HG03354 (cell line): Measurements from ENCODE around the gene ENTR1.

ENCODE experiments used
- ATAC-seq: cut with Tn5 transposase; IDR thresholded peaks from one replicate; pipeline ENCODE4 v1.9.1; 2021; ENCODE audit warnings: mild to moderate bottlenecking; ENCODE audit not compliant: unreplicated experiment, poor library complexity, severe bottlenecking

The ENTR1 gene

DNA sequence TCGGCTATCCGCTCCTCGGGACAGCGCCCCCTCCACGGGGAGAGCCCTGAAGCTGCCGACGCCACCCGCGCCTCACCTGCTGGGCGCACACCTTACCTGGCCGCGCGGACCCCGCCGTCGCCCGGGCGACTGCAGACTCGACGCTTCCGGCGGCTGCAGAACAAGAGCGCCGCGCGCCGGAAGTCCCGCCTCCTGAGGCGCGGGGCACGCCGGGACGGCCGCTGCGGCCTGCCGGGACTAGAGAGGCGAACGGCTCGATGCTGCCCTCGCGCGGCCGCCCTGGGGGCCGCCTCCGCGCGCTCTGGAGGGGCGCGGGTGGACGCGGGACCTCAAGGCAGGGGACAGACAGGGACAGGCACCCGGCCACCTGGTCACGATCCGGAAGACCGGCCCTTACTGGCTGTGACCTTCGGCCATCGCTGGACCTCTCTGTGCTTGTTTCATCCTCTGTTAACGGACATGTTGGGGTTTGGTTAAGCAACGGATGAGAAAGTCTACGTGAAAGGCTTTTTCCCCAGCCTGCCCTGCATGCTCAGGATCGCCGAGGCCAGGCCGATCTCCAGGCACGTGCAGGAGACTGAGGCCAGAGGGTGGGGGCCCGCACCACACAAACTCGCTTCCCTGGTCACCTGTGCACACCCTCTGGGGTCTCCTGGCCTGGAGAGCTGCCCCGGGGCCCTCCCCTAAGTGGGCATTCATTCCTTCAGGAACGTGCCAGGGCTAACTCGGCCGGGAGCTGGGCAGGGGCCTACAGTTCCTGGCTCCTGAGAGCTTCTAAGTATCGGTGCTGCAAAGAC, 10.2 kb downstream of the ENTR1 start, which contains the start of gene SNAPC4:
SNAPC4 (minus strand) TSS at position 133 of the 797 bp plus-strand sequence. CDS start 1,742 bp downstream, outside the sequence.
- ATAC-seq: peak; percentile 75

DNA sequence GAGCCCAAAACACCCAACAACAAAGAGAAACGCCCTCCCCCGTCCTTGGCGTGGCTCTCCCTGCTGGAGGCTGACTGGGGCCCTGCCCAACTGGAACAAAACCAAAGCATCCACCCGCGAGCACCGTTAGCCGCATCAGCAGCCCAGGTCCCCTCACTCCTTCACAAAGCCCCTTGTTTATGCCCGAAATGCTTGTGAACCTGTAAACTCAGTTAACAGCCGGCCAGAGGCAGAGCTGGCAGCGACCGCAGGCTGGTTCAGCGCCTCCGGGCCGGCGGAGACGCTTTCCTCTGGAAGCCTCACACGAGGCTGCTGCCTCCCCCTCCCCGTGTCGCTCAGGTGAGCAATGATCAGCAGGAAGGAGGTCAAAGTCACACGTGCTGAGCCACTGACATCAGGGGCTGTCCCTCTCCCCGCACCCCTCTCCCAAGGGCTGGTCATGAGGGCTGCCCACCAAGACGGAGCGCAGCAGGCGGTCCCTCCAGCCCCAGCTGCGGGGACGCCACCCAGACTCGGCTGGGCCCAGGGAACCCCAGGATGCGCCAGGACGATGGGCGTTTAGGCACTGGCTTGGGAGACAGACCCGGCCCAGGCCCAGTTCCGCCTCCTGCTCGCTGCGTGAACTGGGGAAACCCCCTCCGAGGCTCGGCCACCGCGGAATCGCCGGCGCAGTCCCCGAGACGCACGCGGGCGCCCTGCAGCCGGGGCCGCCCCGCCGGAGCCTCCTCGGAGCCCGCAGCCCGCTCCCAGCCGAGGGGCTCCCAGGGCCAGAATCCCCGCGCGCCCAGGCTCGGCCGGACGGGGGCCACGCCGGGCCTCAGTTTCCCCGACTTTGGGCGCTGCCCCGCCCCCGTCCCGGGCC, 11.0 kb downstream of the ENTR1 start:
- ATAC-seq: peak; percentile 36

DNA sequence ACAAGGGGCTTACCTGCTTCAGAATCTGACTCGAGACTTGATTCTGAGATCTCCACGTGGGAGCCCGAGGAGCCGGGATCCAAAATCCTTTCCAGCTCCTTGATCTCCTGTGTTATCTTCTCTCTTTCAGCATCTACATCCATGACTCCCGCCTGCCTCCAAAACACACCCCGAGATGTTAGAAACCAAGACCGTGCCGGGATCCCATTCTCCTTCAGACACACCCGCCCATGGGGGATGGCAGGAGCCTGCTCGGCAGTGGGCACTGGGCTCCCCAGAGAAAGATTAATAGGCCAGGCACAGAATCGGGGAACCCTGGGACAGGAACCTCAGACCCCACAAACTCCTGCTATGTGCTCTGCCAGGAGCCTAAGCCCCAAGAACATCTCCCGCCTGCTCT, 12.1 kb downstream of the ENTR1 start:
- no peak for ATAC-seq

DNA sequence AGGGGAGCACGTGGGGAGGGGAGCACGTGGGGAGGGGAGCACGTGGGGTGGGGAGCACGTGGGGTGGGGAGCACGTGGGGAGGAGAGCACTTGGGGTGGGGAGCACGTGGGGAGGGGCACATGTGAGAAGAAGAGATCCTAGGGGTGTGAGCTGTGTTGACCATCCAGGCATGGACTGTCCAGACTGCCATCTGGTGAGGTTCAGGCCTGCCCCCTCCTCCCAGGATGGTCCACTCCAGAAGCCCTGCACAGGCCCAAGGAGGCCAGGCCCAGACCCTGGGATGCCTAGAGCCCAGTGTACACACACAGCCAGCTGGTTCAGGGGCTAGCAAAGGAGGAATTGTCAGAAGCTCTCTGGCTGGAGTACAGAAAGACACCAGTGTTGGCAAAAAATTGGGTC, 12.8 kb downstream of the ENTR1 start:
- no peak for ATAC-seq

DNA sequence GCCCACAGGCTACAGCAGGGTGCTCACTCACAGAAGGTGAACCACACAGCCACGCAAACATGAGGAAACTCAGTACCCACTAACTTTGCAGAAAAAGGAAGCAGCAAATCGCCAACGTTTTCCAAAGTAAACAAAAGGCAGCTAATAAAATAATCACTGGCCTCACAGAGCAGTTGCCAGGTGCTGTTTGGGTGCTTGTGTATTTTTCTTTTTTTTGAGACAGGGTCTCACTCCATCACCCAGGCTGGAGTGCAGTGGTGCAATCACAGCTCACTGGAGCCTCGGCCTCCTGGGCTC, 14.2 kb downstream of the ENTR1 start:
- no peak for ATAC-seq

DNA sequence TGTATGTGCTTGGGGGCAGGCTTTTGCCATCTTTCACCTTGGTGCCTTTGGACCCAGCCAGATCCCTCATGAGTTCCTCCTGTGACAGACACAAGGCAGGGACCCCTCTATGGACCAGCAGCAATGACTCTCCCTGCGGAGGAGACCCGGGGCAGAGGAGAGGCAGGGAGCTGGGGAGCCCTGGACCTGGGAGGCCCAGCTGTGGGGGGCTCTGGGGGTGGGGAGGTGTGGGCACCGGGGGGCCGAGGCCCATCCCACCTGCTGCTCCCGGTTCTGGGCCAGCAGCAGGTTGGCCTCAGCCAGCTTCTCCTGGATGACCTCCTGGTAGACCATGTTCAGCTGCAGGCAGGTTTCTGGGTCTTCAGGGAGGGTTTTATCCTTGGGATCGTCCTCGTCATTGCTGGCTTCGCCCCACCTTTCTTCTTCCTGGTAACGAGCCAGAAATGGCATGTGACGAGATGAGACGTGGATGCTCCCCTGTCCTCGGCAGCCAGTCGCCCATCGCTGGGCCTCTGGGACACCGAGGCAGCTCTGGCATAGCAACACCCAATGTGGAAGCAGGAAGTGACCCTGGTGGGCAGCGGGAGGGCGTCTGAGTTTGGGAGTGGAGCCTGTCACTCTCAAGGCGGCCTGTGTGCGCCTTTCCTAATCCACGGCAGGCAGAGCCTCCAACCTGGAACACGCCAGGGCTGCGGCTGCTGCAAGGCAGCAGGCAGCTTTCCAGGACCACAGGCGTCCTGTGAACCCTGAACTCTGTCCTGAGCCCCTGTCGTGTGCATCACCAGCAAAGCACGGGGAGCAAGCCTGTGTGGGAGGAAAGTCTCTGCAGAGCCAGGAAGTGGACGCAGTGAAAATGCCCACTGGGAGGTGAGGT, 14.8 kb downstream of the ENTR1 start:
- ATAC-seq: no peak

DNA sequence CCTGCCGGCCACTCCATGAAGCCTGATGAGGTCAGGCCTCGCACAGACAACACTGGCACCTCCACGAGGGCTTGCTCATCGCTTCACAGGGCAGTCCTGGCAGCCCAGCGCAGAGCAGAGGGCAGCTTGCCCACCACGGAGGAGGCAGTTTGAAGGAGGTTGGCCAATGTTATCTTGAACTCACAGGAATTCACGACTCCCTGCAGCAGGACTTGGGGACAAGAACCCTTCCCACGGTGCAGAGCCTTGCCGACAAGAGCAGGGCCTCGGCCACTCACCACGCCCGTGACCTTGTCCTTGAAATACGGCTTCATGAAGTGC, 15.4 kb downstream of the ENTR1 start:
- ATAC-seq: no peak

DNA sequence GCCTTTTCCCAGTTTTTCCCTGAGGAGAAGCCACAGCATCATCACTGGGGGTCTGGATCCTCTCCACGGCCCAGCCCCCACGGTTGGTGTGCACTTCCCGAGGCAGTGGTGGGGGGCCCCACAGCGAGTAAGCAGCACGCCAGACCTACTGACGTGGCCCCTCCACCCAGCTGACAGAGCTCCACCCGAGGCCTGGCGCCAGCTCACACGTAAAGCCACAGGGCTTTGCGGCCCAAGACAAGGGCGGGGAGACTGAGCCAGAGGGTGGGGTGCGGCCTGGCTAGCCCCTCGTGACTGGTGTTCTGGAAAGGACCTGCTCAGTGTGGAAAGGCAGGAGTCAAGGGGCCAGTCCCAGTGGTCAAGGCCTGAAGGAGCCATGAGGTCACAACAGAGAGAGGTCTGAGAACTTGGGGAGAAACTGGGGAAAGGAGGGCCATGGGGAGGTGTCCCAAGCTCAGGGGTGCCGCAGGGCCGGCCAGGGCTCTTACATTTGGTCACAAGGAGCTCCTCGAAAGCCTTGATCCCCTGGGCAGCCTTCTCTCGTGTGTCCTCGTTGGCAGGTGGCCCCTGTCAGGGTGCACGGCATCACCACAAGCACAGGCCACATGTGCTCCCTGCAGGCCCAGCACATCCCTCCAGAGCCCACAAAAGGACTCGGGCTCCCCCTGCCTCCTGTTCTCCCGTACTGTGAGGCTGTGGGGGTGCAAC, 15.9 kb downstream of the ENTR1 start:
- ATAC-seq: no peak

DNA sequence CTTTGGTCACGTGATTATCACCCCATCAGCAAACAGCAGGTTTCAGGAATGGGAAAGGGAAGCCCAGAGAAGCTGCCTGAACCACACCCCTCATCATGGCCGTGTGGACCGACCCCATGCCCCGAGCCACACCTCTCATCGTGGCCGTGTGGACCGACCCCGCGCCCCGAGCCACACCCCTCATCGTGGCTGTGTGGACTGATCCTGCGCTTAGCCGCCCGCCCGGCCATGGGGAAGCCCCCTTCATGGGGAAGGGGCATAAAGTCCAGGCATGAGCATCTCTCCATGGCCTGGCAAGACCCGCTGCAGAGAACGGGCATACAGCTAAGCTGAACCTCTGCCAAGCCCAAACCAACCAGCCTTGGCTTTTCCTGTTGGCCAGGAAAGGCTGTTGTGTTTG, 16.9 kb downstream of the ENTR1 start:
- ATAC-seq: no peak

DNA sequence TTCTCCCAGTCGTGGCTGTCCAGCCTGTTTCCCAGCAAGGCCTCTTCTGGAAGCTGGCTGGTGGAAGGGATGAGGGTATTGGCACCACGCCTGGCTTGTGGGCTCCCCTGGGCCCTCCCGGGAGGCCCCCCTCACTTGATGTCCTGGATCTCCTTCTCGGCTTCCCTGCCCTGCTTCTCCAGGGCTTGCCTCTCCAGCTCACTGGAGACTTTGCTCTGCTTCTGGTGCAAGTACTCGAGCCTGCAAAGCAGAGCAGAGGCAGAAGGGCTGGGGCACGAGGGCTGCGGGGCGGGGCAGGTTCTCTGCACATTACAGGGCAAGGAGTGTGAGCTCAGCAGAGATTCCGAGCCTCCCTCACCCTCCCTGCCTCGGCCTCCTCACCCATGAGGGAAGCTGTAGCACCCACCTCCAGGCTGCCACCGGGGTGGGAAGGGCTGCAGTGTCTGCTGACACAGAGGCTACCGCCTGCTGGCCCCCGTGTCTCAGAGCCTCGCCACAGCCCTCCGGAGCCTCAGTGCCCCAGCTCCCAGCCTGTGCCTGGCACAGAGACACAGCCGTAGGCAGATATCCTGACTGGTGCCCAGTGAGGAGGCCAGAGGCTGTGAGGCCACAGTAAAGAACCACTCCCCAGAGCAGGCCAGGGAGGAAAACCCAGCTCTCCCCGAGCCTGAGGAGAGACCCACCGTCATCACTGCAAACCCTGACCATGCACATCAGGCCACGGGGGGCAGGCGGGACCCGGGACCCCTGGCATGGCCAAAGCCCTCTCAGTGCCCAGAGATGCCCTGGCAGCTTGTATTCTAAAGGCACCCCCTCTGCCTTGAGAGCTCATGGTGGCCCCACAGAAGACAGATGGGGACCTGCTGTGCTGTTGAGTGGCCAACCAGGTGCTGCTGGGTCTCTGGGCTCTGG, 17.6 kb downstream of the ENTR1 start:
- ATAC-seq: no peak

DNA sequence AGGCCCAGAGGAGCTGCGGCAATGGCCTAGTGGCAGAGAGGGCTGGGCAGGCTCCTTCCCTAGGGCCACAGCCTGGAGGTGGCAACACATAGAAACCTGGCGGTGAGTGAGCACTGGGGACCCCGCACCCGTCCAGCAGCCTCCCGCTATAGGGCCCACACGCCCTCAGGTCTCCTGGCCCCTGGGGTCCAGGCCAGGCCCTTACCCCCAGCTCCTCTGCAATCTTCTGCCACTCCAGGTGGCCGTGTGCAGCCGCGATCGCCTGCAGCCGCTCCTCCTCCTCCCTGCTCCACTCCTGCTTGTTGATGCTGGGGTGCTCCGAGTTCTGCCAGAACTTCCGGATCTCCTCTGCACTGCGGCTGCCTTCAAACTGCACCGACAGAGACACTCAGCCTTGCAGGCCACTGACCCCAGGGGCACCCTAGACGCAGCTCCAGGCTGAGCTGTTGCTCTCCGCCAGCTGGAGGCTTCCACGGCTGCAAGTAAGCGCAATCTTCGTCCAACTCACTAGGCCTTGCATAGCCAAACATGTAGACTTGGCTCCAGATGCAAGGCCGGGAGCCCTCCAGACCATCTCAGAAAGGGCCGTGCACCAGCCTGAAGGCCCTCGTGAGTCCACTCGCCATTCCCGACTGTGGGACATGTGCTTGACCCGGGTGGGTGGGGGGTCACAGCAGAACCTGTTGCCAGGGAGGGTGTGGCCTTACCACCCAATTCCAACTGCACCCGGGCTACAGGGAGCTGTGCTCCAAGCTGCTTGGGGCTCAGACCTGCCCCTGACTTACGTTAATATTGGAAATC, 18.5 kb downstream of the ENTR1 start:
- ATAC-seq: no peak

DNA sequence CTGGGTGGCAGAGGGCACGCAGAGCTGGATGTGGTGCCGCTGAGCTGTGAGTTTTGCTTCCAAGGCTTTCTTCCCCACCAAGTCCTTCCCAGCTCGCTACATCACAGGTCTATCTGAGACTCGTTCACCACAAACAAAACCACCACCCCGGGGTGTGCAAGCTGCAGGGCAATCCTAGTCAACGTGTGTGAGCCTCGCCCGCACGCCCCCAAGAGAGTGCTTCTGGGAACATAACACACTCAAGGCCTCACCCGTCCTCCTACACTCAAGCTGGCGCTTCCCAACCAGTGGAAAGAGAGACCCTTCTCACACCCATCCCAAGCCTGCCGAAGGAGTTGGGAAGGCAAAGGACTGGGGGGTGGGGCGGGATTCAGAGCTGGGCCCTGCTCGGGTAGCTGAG, 21.0 kb downstream of the ENTR1 start:
- ATAC-seq: no peak

DNA sequence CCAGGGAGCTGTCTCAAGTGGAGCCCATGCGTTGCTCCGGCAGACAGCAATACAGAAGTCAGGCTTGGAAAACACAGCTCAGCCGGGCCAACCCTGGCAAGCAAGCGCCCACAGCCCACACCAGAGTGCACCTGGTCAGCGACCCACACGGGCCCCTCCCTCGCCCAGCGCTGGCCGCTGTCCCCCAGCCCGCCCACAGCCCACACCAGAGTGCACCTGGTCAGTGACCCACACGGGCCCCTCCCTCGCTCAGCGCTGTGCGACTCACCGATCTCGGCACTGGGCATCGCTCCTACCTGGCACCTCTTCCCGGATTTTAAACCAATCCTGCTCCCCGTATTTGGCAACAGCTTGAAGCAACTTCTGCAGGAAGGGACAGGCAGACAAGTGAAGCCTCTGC, 23.2 kb downstream of the ENTR1 start:
- no peak for ATAC-seq

DNA sequence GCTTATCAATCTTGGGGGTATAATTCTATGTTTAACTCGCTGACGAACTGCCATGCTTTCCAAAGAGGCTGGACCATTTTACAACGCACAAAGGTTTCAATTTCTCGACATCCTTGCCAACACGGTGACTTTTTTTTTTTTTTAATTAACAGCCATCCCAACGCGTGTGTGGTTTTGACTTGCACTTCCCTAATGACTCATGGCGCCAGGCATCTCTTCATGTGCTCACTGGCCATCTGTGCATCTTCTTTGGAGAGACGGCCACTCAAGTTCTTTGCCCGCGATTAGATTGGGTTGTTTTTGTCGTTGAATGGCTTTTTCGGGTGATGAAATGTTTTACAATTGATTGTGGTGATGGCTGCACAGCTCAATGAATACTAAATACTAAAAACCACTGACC, 24.4 kb downstream of the ENTR1 start:
- ATAC-seq: no peak

DNA sequence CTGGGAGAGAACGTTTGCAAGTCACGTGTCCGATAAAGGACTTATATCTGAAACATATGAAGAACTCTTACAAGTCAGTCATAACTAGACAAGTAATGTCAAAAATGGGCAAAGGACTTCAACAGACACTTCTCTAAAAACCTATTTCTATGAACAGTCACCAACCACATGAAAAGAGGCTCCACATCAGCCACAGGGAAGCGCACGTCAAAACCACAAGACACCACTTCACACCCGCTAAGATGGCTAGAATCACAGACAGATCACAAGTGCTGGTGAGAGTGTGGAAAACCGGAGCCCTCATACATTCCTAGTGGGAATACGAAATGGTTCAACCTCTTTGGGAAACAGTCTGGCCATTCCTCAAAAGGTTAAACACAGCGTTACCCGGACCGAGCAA, 25.4 kb downstream of the ENTR1 start:
- no peak for ATAC-seq

DNA sequence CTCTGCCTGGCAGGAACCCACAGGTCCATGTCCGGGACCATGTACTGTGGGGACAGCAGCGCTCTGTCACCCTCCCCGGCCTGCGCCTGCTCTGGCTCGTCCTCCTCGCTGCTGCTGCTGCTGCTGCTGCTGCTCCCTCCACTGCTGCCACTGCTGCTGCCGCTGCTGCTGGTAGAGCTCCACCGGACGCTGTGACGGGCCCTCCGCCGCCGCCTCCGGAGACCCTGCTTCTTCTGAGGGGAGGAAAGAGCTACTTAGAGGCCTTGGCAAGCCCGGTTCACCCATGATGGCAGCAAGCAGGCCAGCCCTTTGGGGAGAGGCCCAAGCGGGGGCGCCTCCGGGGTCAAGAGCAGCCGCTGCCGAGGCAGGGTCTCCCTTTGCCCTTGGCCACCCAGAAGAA, 27.0 kb downstream of the ENTR1 start:
- no peak for ATAC-seq

DNA sequence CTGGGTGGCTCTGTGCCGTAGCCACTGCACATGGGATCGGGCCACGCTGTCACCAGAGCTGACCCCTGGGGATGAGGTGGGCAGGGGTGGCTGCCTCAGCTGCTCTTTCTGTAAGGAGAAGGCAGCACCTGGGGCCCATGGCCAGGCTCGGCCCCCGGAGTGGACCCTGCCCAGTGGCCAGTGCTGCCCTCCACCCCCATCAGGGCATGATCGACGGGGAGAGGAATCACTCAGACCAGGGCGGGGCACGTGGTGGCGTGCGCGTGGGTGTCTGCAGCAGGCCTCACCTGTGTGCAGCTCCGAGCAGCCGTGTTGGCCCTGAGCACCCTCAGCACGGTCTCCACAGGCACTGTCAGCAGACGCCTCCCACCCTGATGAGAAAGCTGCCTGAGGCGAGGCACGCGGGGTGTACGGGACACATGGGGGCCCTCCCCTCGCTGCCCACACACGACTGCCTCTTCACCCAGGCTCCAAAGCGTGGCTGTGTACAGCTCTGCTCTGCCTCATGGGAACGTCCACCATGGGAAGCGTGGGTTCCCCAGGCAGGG, 28.4 kb downstream of the ENTR1 start:
- no peak for ATAC-seq

DNA sequence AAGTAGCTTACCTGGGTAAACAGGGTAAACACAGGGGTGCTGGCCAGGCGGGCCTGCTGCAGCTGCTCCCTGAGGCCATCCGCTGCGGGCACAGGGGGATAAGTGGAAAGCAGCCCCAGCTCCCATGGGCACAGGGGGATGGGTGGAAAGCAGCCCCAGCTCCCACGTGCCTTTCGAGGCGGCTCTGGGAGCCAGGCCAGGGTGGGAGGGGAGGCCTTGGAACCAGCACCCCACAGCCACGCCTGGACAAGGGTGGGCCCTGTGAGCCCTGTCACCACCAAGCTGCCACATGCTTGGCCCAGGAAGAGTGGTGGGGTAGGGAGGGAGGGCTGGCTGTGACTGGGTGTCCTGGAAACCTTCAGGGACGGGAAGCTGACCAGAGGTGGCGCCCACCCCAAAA, 29.1 kb downstream of the ENTR1 start:
- ATAC-seq: no peak
